RWPE1 (cell line): ENCODE results near the gene BCAR3.
"Not testable (repeated sequence)": the region's sequence is repeated elsewhere in the genome, so short reads cannot be mapped to it uniquely, and the experiment has no call there.

ENCODE experiments used
- CTCF ChIA-PET: fragments of 350-600 bp; sonication (Branson Sonifier 250); formaldehyde crosslinking; extraction: SDS; loops from one replicate; lab custom pipeline; 2021; lab: Yijun Ruan, JAX
- POLR2A ChIA-PET: fragments of 400-600 bp; formaldehyde crosslinking; extraction: SDS; loops from one replicate; lab custom pipeline; 2020; ENCODE audit warnings: antibody characterized with exemption; ENCODE audit not compliant: low non-redundant PET; lab: Yijun Ruan, JAX
- DNase-seq: peaks from one replicate; pipeline ENCODE4 v3.0.0; 2012; ENCODE audit warnings: low spot score
- H3K27ac ChIP-seq: fragments of 450-650 bp; 2 replicates; pipeline ENCODE4 v1.5.1; 2017
- TF ChIP-seq, protein P1 (sequence below): fragments of 450-650 bp; conservative IDR thresholded peaks from 2 replicates; pipeline ENCODE4 v1.5.1; 2017; ENCODE audit warnings: low read depth, mild to moderate bottlenecking

Gene BCAR3

DNA sequence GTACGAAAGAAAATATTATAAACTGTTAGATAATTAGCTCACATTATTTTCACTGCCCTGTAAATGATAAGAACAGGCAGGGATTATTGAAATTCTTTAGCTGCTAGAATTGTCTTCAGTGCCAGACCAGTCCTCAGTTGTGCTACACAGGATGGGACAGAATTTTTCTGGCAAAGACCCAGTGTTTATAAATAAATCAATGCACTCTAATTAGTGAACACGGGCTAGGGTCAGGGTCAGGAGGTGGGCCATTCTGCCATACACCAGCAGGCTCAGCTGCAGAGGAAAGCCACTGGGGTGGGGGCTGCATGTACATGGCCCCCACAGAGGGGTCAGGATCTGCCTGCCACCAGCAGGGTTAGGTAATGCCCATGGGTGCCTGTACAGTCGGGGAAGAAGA is 6.4 kb downstream of the BCAR3 start:
- ChIA-PET CTCF (no interaction called here), POLR2A (no interaction called here)

GRCh38 chr1:93674071-93674470 is 7.6 kb downstream of the BCAR3 start:
- CTCF ChIA-PET, result interaction anchor here (0.7 to 2.3 kb wide), 2 partner anchors 128 to 139 kb away, joined by 4 to 16 read pairs; no protein-coding TSS in a partner anchor
- DNase-seq, POLR2A ChIA-PET: not testable (repeated sequence)
- peak overlapping the region; percentile 64 for H3K27ac ChIP-seq

More for the DNA sequence above, 6.4 kb downstream of the BCAR3 start:
- no peak for DNase-seq
- TF ChIP-seq, protein P1, sequence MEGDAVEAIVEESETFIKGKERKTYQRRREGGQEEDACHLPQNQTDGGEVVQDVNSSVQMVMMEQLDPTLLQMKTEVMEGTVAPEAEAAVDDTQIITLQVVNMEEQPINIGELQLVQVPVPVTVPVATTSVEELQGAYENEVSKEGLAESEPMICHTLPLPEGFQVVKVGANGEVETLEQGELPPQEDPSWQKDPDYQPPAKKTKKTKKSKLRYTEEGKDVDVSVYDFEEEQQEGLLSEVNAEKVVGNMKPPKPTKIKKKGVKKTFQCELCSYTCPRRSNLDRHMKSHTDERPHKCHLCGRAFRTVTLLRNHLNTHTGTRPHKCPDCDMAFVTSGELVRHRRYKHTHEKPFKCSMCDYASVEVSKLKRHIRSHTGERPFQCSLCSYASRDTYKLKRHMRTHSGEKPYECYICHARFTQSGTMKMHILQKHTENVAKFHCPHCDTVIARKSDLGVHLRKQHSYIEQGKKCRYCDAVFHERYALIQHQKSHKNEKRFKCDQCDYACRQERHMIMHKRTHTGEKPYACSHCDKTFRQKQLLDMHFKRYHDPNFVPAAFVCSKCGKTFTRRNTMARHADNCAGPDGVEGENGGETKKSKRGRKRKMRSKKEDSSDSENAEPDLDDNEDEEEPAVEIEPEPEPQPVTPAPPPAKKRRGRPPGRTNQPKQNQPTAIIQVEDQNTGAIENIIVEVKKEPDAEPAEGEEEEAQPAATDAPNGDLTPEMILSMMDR, result no peak
- H3K27ac ChIP-seq, result peak overlapping the region; percentile 74

DNA sequence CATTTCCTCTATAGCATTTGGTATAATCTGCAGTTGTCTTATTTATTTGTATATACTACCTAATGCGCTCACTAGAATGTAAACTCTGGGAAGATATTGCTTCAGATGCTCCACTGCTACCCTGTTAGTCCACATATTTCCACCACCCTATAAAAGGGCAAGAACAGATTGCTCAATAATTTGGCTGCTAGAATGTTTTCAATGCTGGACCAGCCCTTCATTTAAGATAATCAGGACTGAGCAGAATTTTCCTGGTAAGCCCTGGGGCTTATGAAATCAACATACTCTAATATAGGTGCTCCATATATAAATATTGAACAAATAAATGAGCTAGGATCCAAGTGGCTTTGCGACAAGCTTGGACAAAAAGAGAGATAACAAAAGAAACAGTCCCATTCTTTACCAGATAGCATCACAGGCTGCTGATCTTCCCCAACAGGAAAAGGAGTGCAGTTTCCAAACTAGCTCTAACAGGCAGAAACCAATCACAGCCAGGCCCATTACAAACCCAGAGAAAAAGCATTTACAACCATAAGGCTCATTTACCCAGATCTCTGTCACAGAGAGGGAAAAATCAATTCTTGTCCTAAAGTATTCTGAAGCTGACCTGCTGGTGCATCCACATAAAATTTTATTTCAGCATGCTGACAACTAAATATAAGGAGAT is 8.3 kb downstream of the BCAR3 start:
- no peak overlapping the region for H3K27ac ChIP-seq
- ChIA-PET POLR2A (no interaction called here), CTCF (interaction anchor here (0.7 to 2.3 kb wide), 3 partner anchors 138 to 171 kb away, joined by 3 to 16 read pairs (median 3); no protein-coding TSS in a partner anchor)
- TF ChIP-seq, protein P1, result no peak
- no peak for DNase-seq

GRCh38 chr1:93672477-93673162 is 9.0 kb downstream of the BCAR3 start:
- ChIA-PET CTCF (interaction anchor here (1.0 to 2.3 kb wide), 3 partner anchors 43 to 172 kb away, joined by 3 to 16 read pairs (median 3); no protein-coding TSS in a partner anchor), POLR2A (no interaction called here)
- H3K27ac ChIP-seq, result peak overlapping the region; percentile 76

GRCh38 chr1:93672069-93672468 is 9.6 kb downstream of the BCAR3 start:
- ChIA-PET CTCF (interaction anchor here (1.1 to 2.3 kb wide), 2 partner anchors 43 to 141 kb away, joined by 3 to 16 read pairs; no protein-coding TSS in a partner anchor), POLR2A (no interaction called here)
- TF ChIP-seq, protein P1, result no peak
- no peak for DNase-seq
- H3K27ac ChIP-seq, result peak overlapping the region; percentile 76

More at GRCh38 chr1:93672477-93673162, 9.0 kb downstream of the BCAR3 start:
- no peak for DNase-seq
- TF ChIP-seq, protein P1, result no peak

- TF ChIP-seq, protein P1, result no peak
- peak overlapping the region; percentile 43 for H3K27ac ChIP-seq
- ChIA-PET CTCF (interaction anchor here (0.6 to 1.4 kb wide), 6 partner anchors 11 to 188 kb away, joined by 3 to 5 read pairs (median 4); partner anchors contain the start of gene BCAR3), POLR2A (no interaction called here)
- no peak for DNase-seq
Observed at GRCh38 chr1:93671099-93671621, 10.5 kb downstream of the BCAR3 start.
